GM12878 (cell line): ENCODE results near the gene MRPL1.

Experiments
- EZH2 ChIP-seq: IDR thresholded peaks from 2 replicates; pipeline ENCODE4 v1.6.1; 2012; ENCODE audit warnings: low read depth, mild to moderate bottlenecking, control low read depth, inconsistent platforms, low read length, borderline replicate concordance; ENCODE audit not compliant: control insufficient read depth
- GABPA ChIP-seq: IDR thresholded peaks from 2 replicates; pipeline ENCODE4 v1.6.1; 2014; ENCODE audit warnings: antibody characterized with exemption, low read depth, mild to moderate bottlenecking, inconsistent platforms
- PAX8 ChIP-seq: fragments of 450-650 bp; IDR thresholded peaks from 2 replicates; pipeline ENCODE4 v1.6.1; 2017; ENCODE audit warnings: mild to moderate bottlenecking, moderate library complexity
- SREBF1 ChIP-seq: IDR thresholded peaks from 2 replicates; pipeline ENCODE4 v1.6.1; 2012; ENCODE audit warnings: mild to moderate bottlenecking, low read length
- TCF7 ChIP-seq: IDR thresholded peaks from 2 replicates; pipeline ENCODE4 v1.6.1; 2014; ENCODE audit warnings: antibody characterized with exemption, borderline replicate concordance

- TF ChIP-seq PAX8 (no peak), EZH2 (no peak), TCF7 (no peak), SREBF1 (no peak), GABPA (no peak)
These were observed 50.7 kb downstream of the MRPL1 start for GRCh38 chr4:77913348-77913747.
